GM12872 (cell line): ENCODE results near the gene RDH13.

Source experiments
- CTCF ChIP-seq: IDR thresholded peaks from 3 replicates; pipeline ENCODE4 v1.5.1; 2011; ENCODE audit warnings: low read depth, mild to moderate bottlenecking, low read length, moderate library complexity; ENCODE audit not compliant: insufficient read depth

The RDH13 gene

GRCh38 chr19:55031178-55031577 lies 31.8 kb downstream of the RDH13 start:
- TF ChIP-seq CTCF = no peak

GRCh38 chr19:55028757-55029156 lies 34.2 kb downstream of the RDH13 start:
- TF ChIP-seq CTCF = no peak

- no peak for TF ChIP-seq CTCF
These were observed 35.2 kb downstream of the RDH13 start for GRCh38 chr19:55027472-55028337.

- TF ChIP-seq CTCF = no peak
These were observed 38.8 kb downstream of the RDH13 start for GRCh38 chr19:55024111-55024510.

GRCh38 chr19:55018633-55019032 lies 44.3 kb downstream of the RDH13 start:
- no peak for TF ChIP-seq CTCF

- TF ChIP-seq CTCF = no peak
These were observed 44.7 kb downstream of the RDH13 start for GRCh38 chr19:55018216-55018615.

GRCh38 chr19:55016017-55016416 lies 46.9 kb downstream of the RDH13 start:
- TF ChIP-seq CTCF = no peak
